GM21423 (cell line): ENCODE measurements around the gene CHAT.

Source experiments
- ATAC-seq: cut with Tn5 transposase; IDR thresholded peaks from one replicate; pipeline ENCODE4 v1.9.1; 2021; ENCODE audit warnings: mild to moderate bottlenecking, moderate library complexity; ENCODE audit not compliant: unreplicated experiment

The CHAT gene

GRCh38 chr10:49611816-49612512 is 1.9 kb upstream of the CHAT start:
- no peak for ATAC-seq

- no peak for ATAC-seq
Observed at GRCh38 chr10:49612513-49613164, 1.2 kb upstream of the CHAT start.

- ATAC-seq, result no peak
Observed at GRCh38 chr10:49613165-49613881, 514 bp upstream of the CHAT start.

GRCh38 chr10:49614242-49615198 is 683 bp downstream of the CHAT start:
- no peak for ATAC-seq

GRCh38 chr10:49615213-49615612 is 1.4 kb downstream of the CHAT start:
- no peak for ATAC-seq

GRCh38 chr10:49615721-49616120 is 1.9 kb downstream of the CHAT start:
- ATAC-seq, result no peak

GRCh38 chr10:49616421-49617101 is 2.7 kb downstream of the CHAT start:
- ATAC-seq, result no peak

GRCh38 chr10:49617121-49618020 is 3.5 kb downstream of the CHAT start:
- no peak for ATAC-seq

- ATAC-seq, result no peak
Observed at GRCh38 chr10:49618821-49619220, 5.0 kb downstream of the CHAT start.

GRCh38 chr10:49619613-49620012 is 5.8 kb downstream of the CHAT start:
- no peak for ATAC-seq

- no peak for ATAC-seq
Observed at GRCh38 chr10:49620286-49620810, 6.5 kb downstream of the CHAT start.

GRCh38 chr10:49620841-49621378 is 7.1 kb downstream of the CHAT start:
- no peak for ATAC-seq

GRCh38 chr10:49621561-49621960 is 7.7 kb downstream of the CHAT start:
- ATAC-seq, result no peak

GRCh38 chr10:49622426-49623425 is 8.9 kb downstream of the CHAT start:
- no peak for ATAC-seq

GRCh38 chr10:49624629-49625028 is 10.8 kb downstream of the CHAT start:
- ATAC-seq, result no peak

- no peak for ATAC-seq
Observed at GRCh38 chr10:49625411-49625810, 11.6 kb downstream of the CHAT start.

- ATAC-seq, result no peak
Observed at GRCh38 chr10:49627038-49627437, 13.2 kb downstream of the CHAT start.
